SIG-M5 (cell line): ENCODE data around the gene RFNG.

Experiments used
- DNase-seq: peaks from one replicate; lab custom pipeline; 2025; lab: John Stamatoyannopoulos, UW

The RFNG gene

GRCh38 chr17:82089723-82090548 lies 38.3 kb upstream of the RFNG start:
- DNase-seq, result no peak

- no peak for DNase-seq
Observed at GRCh38 chr17:82088838-82089722, 37.5 kb upstream of the RFNG start.

- DNase-seq, result no peak
Observed at GRCh38 chr17:82087961-82088837, 36.6 kb upstream of the RFNG start.

GRCh38 chr17:82086941-82087906 lies 35.6 kb upstream of the RFNG start:
- DNase-seq, result no peak

GRCh38 chr17:82085931-82086764 lies 34.5 kb upstream of the RFNG start:
- no peak for DNase-seq

- DNase-seq, result no peak
Observed at GRCh38 chr17:82085031-82085861, 33.6 kb upstream of the RFNG start.

GRCh38 chr17:82084373-82085030 lies 32.9 kb upstream of the RFNG start:
- no peak for DNase-seq

GRCh38 chr17:82083533-82084359 lies 32.1 kb upstream of the RFNG start:
- DNase-seq, result no peak

GRCh38 chr17:82083009-82083408 lies 31.4 kb upstream of the RFNG start:
- DNase-seq, result no peak

GRCh38 chr17:82082456-82082855 lies 30.8 kb upstream of the RFNG start:
- no peak for DNase-seq

GRCh38 chr17:82081966-82082365 lies 30.4 kb upstream of the RFNG start:
- no peak for DNase-seq

GRCh38 chr17:82081546-82081945 lies 29.9 kb upstream of the RFNG start:
- DNase-seq, result no peak

GRCh38 chr17:82080789-82081464 lies 29.3 kb upstream of the RFNG start:
- no peak for DNase-seq

- DNase-seq, result no peak
Observed at GRCh38 chr17:82080048-82080788, 28.6 kb upstream of the RFNG start.

GRCh38 chr17:82079001-82079677 lies 27.5 kb upstream of the RFNG start:
- no peak for DNase-seq

- no peak for DNase-seq
Observed at GRCh38 chr17:82078433-82078832, 26.8 kb upstream of the RFNG start.
